Osteoblast (primary cell): ENCODE data around the gene CNR2. TPM values are rescaled to one million over a fixed set of nuclear protein-coding genes. Genes with fewer than 3 reads are reported as not detected.
"Not testable (repeated sequence)": the region's sequence is repeated elsewhere in the genome, so short reads cannot be mapped to it uniquely, and the experiment has no call there.

Source experiments
- DNase-seq: peaks from one replicate; pipeline ENCODE4 v3.0.0; 2011; ENCODE audit warnings: low spot score, mixed read lengths; ENCODE audit not compliant: insufficient read length; ENCODE audit errors: missing footprints
- H2AFZ ChIP-seq: 2 replicates; pipeline ENCODE4 v1.6.0; 2011; ENCODE audit warnings: mild to moderate bottlenecking, low read length
- H3K27ac ChIP-seq: 2 replicates; pipeline ENCODE4 v1.5.1; 2011; ENCODE audit warnings: mild to moderate bottlenecking, low read depth, low read length, moderate library complexity
- H3K27me3 ChIP-seq: 2 replicates; pipeline ENCODE4 v1.6.0; 2012; ENCODE audit warnings: mild to moderate bottlenecking, control low read depth, inconsistent platforms, low read length, moderate library complexity; ENCODE audit not compliant: insufficient read depth
- H3K36me3 ChIP-seq: 2 replicates; pipeline ENCODE4 v1.5.1; 2011; ENCODE audit warnings: mild to moderate bottlenecking, low read length, control low read depth, moderate library complexity; ENCODE audit not compliant: insufficient read depth
- H3K4me1 ChIP-seq: 2 replicates; pipeline ENCODE4 v1.5.1; 2011; ENCODE audit warnings: mild to moderate bottlenecking, low read length, control low read depth, moderate library complexity; ENCODE audit not compliant: insufficient read depth
- H3K4me2 ChIP-seq: 2 replicates; pipeline ENCODE4 v1.6.0; 2011; ENCODE audit warnings: mild to moderate bottlenecking, low read length; ENCODE audit not compliant: insufficient read depth
- H3K4me3 ChIP-seq: fragments of 200-600 bp; sonication (generic); 3 replicates; pipeline ENCODE4 v1.5.1; 2012; ENCODE audit warnings: mild to moderate bottlenecking, low read length, inconsistent platforms; ENCODE audit not compliant: insufficient read depth
- H3K79me2 ChIP-seq: 2 replicates; pipeline ENCODE4 v1.6.0; 2012; ENCODE audit warnings: mild to moderate bottlenecking, low read length, control low read depth, inconsistent platforms; ENCODE audit not compliant: insufficient read depth
- H3K9me3 ChIP-seq: 2 replicates; pipeline ENCODE4 v1.5.1; 2011; ENCODE audit warnings: low read depth, low read length, control low read depth
- H4K20me1 ChIP-seq: 2 replicates; pipeline ENCODE4 v1.6.0; 2012; ENCODE audit warnings: mild to moderate bottlenecking, low read length, control low read depth; ENCODE audit not compliant: insufficient read depth
- total RNA-seq: library from RNA; depleted of rRNA; stranded (reverse); fragments of >200 nt; gene quantifications from 2 replicates; pipeline ENCODE4 v1.2.3, GENCODE V29; 2012
- TF ChIP-seq, protein P1 (sequence below): IDR thresholded peaks from 2 replicates; pipeline ENCODE4 v1.5.1; 2011; ENCODE audit warnings: mild to moderate bottlenecking, low read depth, low read length, moderate library complexity; ENCODE audit errors: extremely low read depth

Gene CNR2
- total RNA-seq, 1 donor: not detected

DNA sequence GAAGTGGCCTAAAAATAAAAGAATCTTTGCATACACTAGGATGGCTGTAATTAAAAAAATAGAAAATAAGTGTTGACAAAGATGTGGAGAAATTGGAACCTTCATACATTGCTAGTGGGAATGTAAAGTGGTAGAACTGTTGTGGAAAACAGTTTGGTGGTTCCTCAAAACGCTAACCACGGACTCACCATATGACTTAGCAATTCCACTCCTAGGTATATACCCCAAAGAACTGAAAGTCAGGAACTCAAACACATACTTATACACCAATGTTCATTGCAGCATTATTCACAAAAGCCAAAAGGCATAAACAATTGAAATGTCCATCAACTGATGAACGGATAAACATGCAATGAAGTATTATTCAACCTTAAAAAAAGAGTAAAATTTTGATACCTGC lies 77.1 kb downstream of the CNR2 start:
- Histone ChIP-seq H3K27ac (no peak overlapping the region), H3K4me2 (no peak overlapping the region), H3K36me3 (no peaks in the 10 kb centered on the region), H3K4me1 (peaks cover 8% of the 10 kb centered on the region), H3K9me3 (no peaks in the 10 kb centered on the region), H2AFZ (no peak overlapping the region), H3K27me3 (peaks cover 6% of the 10 kb centered on the region), H3K4me3 (no peak overlapping the region), H3K79me2 (no peaks in the 10 kb centered on the region), H4K20me1 (no peaks in the 10 kb centered on the region)
- no peak for DNase-seq
- TF ChIP-seq, protein P1, sequence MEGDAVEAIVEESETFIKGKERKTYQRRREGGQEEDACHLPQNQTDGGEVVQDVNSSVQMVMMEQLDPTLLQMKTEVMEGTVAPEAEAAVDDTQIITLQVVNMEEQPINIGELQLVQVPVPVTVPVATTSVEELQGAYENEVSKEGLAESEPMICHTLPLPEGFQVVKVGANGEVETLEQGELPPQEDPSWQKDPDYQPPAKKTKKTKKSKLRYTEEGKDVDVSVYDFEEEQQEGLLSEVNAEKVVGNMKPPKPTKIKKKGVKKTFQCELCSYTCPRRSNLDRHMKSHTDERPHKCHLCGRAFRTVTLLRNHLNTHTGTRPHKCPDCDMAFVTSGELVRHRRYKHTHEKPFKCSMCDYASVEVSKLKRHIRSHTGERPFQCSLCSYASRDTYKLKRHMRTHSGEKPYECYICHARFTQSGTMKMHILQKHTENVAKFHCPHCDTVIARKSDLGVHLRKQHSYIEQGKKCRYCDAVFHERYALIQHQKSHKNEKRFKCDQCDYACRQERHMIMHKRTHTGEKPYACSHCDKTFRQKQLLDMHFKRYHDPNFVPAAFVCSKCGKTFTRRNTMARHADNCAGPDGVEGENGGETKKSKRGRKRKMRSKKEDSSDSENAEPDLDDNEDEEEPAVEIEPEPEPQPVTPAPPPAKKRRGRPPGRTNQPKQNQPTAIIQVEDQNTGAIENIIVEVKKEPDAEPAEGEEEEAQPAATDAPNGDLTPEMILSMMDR: no peak

DNA sequence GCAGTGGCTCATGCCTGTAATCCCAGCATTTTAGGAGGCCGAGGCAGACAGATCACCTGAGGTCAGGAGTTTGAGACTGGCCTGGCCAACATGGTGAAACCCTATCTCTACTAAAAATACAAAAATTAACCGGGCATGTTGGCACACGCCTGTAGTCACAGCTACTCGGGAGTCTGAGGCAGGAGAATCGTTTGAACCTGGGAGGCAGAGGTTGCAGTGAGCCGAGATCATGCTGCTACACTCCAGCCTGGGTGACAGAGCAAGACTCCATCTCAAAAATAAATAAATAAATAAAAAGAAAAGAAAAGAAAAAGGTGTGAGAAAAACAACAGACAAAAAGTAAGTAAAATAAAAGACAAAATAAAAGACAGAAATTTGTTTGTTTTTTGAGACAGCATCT lies 79.0 kb downstream of the CNR2 start:
- H3K4me2 ChIP-seq, H3K27ac ChIP-seq, H2AFZ ChIP-seq, DNase-seq, H3K36me3 ChIP-seq, H3K27me3 ChIP-seq, H3K4me1 ChIP-seq, H3K9me3 ChIP-seq, H4K20me1 ChIP-seq, H3K4me3 ChIP-seq, H3K79me2 ChIP-seq: not testable (repeated sequence)

DNA sequence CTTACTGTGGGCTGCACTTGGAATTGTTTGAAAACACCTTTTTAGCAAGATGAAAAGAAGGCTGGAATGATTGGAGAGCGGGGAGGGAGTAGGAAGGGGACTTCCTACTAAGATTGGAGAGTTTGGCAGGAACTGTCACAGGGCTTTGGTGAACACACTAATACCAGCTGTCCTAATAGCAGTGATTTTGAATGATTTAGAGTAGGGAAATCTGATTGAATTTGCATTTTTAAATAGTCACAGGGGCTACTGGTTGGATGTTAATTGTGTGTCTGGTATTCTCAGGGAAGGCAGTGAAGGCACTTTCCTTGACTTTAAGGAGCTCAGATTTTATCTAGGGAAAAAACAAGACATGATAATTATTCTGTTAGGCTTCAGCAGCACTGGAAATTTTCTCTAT lies 85.4 kb downstream of the CNR2 start:
- no peak for DNase-seq
- no peaks in the 10 kb centered on the region for H3K36me3 ChIP-seq
- H3K4me3 ChIP-seq: no peak overlapping the region
- H3K4me2 ChIP-seq: no peak overlapping the region
- TF ChIP-seq, protein P1: no peak
- peaks cover 4% of the 10 kb centered on the region for H3K4me1 ChIP-seq
- peaks cover 19% of the 10 kb centered on the region for H3K79me2 ChIP-seq
- H3K9me3 ChIP-seq: no peaks in the 10 kb centered on the region
- H4K20me1 ChIP-seq: no peaks in the 10 kb centered on the region
- no peak overlapping the region for H3K27ac ChIP-seq
- no peak overlapping the region for H2AFZ ChIP-seq
- no peaks in the 10 kb centered on the region for H3K27me3 ChIP-seq

DNA sequence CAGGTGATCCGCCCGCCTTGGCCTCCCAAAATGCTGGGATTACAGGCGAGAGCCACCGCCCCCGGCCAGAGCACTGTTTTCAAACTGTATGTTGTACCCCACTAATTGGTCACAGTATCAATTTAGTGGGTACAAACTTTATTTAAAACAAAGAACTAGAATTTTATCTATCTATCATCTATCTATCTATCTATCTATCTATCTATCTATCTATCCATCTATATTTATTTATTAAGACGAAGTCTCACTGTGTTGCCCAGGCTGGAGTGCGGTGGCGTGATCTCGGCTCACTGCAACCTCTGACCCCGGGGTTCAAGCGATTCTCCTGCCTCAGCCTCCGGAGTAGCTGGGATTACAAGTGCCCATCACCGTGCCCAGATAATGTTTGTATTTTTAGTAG lies 86.6 kb downstream of the CNR2 start:
- not testable (repeated sequence) for DNase-seq, H3K9me3 ChIP-seq, H4K20me1 ChIP-seq, H3K4me3 ChIP-seq, H3K27me3 ChIP-seq, H3K27ac ChIP-seq, H3K4me1 ChIP-seq, H2AFZ ChIP-seq, H3K36me3 ChIP-seq, H3K4me2 ChIP-seq
- peaks cover 23% of the 10 kb centered on the region for H3K79me2 ChIP-seq

DNA sequence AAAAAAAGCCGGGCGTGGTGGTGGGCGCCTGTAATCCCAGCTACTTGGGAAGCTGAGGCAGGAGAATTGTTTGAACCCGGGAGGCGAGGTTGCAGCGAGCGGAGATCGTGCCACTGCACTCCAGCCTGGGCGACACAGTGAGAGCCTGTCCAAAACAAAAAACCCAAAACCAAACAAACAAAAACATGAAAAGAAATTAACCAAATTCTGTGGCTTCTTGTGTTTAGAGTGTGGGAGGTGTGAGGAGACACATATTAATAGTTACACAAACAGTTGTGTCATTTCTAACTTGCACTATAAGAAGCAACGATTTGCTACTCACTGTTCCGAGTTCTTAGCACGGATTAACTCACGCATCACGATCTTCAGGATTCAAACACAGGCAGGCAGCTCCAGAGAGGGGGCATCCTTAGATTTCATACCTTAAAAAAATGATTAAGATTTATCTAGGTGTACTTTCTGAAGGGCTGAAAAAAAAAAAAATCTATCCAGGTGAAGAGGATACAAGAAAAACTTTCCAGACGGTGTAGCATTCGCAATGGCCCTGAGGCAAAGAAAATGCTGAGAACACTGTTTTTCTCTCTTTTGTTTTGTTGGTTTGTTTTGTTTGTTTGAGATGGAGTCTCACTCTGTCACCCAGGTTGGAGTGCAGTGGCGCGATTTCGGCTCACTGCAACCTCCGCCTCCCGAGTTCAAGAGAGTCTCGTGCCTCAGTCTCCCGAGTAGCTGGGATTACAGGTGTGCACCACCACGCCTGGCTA lies 87.2 kb downstream of the CNR2 start:
- Histone ChIP-seq H3K9me3 (no peaks in the 10 kb centered on the region), H3K4me2 (peak overlapping the region; percentile 95), H4K20me1 (no peaks in the 10 kb centered on the region), H2AFZ (peak overlapping the region; percentile 82), H3K27ac (peak overlapping the region; percentile 98), H3K4me1 (peaks cover 4% of the 10 kb centered on the region), H3K79me2 (peaks cover 23% of the 10 kb centered on the region), H3K4me3 (peak overlapping the region; percentile 99), H3K36me3 (no peaks in the 10 kb centered on the region), H3K27me3 (no peaks in the 10 kb centered on the region)
- no peak for DNase-seq
- TF ChIP-seq, protein P1: no peak
